Stimulated activated CD4-positive, alpha-beta T cell treated with anti-CD3 and anti-CD28 coated beads, Interleukin-1b, Interleukin-23, amount 100 ng/mL, for 24 hours (primary cell): ENCODE results near the gene ZNF195.
"Not testable (repeated sequence)": the region's sequence is repeated elsewhere in the genome, so short reads cannot be mapped to it uniquely, and the experiment has no call there.

Experiments used
- DNase-seq, 4 experiments: peaks; one replicate each; pipeline ENCODE4 v3.0.0-alpha.2; 2020; ENCODE audit warnings: low read depth in 4 of 4, low spot score in 1 of 4

ZNF195 gene

GRCh38 chr11:3378426-3379423 lies at the start of gene ZNF195:
ZNF195 (minus strand) TSS chr11:3379146; CDS start chr11:3379040, 106 bp downstream.
- DNase-seq = peak; percentile 96 to 99 (median 97)

- DNase-seq = not testable (repeated sequence)
These were observed 49.1 kb upstream of the ZNF195 start for GRCh38 chr11:3428076-3428475.

- DNase-seq = not testable (repeated sequence)
These were observed 47.6 kb upstream of the ZNF195 start for GRCh38 chr11:3426541-3426940.

GRCh38 chr11:3423928-3424327 lies 45.0 kb upstream of the ZNF195 start:
- DNase-seq = not testable (repeated sequence)

- not testable (repeated sequence) for DNase-seq
These were observed 44.3 kb upstream of the ZNF195 start for GRCh38 chr11:3423138-3423731.

- peak; percentile 94 to 97 (median 96) for DNase-seq
These were observed 43.6 kb upstream of the ZNF195 start for GRCh38 chr11:3422380-3423137.

GRCh38 chr11:3421608-3422379 lies 42.8 kb upstream of the ZNF195 start:
- peak in 1 of 4 experiments; percentile 6 for DNase-seq

- not testable (repeated sequence) for DNase-seq
These were observed 41.5 kb upstream of the ZNF195 start for GRCh38 chr11:3420281-3421042.

GRCh38 chr11:3419496-3419895 lies 40.5 kb upstream of the ZNF195 start:
- not testable (repeated sequence) for DNase-seq

- peak; percentile 22 to 45 (median 26) for DNase-seq
These were observed 38.1 kb upstream of the ZNF195 start for GRCh38 chr11:3417047-3417446.

GRCh38 chr11:3415301-3415700 lies 36.4 kb upstream of the ZNF195 start:
- not testable (repeated sequence) for DNase-seq

- not testable (repeated sequence) for DNase-seq
These were observed 34.7 kb upstream of the ZNF195 start for GRCh38 chr11:3413666-3414065.

- DNase-seq = no peak
These were observed 33.9 kb upstream of the ZNF195 start for GRCh38 chr11:3412837-3413236.

- peak; percentile 40 to 63 (median 61) for DNase-seq
These were observed 29.8 kb upstream of the ZNF195 start for GRCh38 chr11:3408722-3409121.

GRCh38 chr11:3408058-3408605 lies 29.2 kb upstream of the ZNF195 start:
- not testable (repeated sequence) for DNase-seq

- not testable (repeated sequence) for DNase-seq
These were observed 28.0 kb upstream of the ZNF195 start for GRCh38 chr11:3406937-3407336.

GRCh38 chr11:3406223-3406875 lies 27.4 kb upstream of the ZNF195 start:
- not testable (repeated sequence) for DNase-seq

GRCh38 chr11:3404076-3404925 lies 25.4 kb upstream of the ZNF195 start:
- DNase-seq = not testable (repeated sequence)
